Ishikawa (cell line): ENCODE results near the gene ABAT.

Experiments used
- CEBPB ChIP-seq: IDR thresholded peaks from 2 replicates; pipeline ENCODE4 v1.6.1; 2012
- CREB1 ChIP-seq: IDR thresholded peaks from 2 replicates; pipeline ENCODE4 v1.6.1; 2012; ENCODE audit warnings: low read depth
- EGR1 ChIP-seq: IDR thresholded peaks from 2 replicates; pipeline ENCODE4 v1.6.1; 2012
- EP300 ChIP-seq: IDR thresholded peaks from 2 replicates; pipeline ENCODE4 v1.6.1; 2012; ENCODE audit warnings: borderline replicate concordance
- FOXM1 ChIP-seq: IDR thresholded peaks from 2 replicates; pipeline ENCODE4 v1.6.1; 2012; ENCODE audit warnings: low read depth, borderline replicate concordance
- NFIC ChIP-seq: IDR thresholded peaks from 2 replicates; pipeline ENCODE4 v1.6.1; 2012
- RAD21 ChIP-seq: IDR thresholded peaks from 2 replicates; pipeline ENCODE4 v1.6.1; 2012; ENCODE audit warnings: low read depth
- REST ChIP-seq: IDR thresholded peaks from 2 replicates; pipeline ENCODE4 v1.6.1; 2012; ENCODE audit warnings: low read depth, mild to moderate bottlenecking
- TAF1 ChIP-seq: IDR thresholded peaks from 2 replicates; pipeline ENCODE4 v1.6.1; 2012; ENCODE audit warnings: low read depth, mild to moderate bottlenecking
- TCF12 ChIP-seq: IDR thresholded peaks from 2 replicates; pipeline ENCODE4 v1.6.1; 2012; ENCODE audit warnings: low read depth
- TEAD4 ChIP-seq: IDR thresholded peaks from 2 replicates; pipeline ENCODE4 v1.6.1; 2012
- YY1 ChIP-seq: IDR thresholded peaks from 2 replicates; pipeline ENCODE4 v1.6.1; 2012; ENCODE audit warnings: low read depth
- ZBTB7A ChIP-seq: IDR thresholded peaks from 2 replicates; pipeline ENCODE4 v1.6.1; 2012; ENCODE audit warnings: low read depth
- TF ChIP-seq, protein P1 (sequence below): IDR thresholded peaks from 2 replicates; pipeline ENCODE4 v1.6.1; 2012
- TF ChIP-seq, protein P2 (sequence below): IDR thresholded peaks from 2 replicates; pipeline ENCODE4 v1.6.1; 2012

ABAT gene

DNA sequence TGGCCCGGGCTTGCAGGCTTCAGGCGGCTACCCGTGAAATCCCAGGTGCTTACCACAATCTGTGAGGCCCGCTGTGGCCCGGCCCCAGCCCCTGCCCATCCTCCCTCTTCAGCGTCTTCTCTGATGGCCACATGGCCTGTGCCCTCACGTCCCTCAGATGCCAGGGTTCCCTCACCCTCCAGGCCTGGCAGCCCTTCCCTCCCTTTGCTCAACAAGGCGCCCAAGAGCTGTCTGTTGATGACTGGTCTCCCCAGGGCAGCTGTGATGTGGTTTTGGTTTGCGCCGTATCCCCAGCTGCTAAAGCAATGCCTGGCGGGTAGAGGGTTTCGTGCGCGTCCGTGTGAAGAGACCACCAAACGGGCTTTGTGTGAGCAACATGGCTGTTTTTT, 158.3 kb downstream of the ABAT start:
- TF ChIP-seq RAD21 = no peak
- TF ChIP-seq CREB1 = no peak
- TF ChIP-seq TAF1 = no peak
- no peak for TF ChIP-seq TEAD4
- no peak for TF ChIP-seq REST
- TF ChIP-seq YY1 = no peak
- no peak for TF ChIP-seq FOXM1
- TF ChIP-seq EGR1 = no peak
- no peak for TF ChIP-seq NFIC
- no peak for TF ChIP-seq ZBTB7A
- no peak for TF ChIP-seq TCF12
- TF ChIP-seq, protein P1, sequence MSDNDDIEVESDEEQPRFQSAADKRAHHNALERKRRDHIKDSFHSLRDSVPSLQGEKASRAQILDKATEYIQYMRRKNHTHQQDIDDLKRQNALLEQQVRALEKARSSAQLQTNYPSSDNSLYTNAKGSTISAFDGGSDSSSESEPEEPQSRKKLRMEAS = no peak
- no peak for TF ChIP-seq CEBPB
- TF ChIP-seq EP300 = no peak
- TF ChIP-seq, protein P2, sequence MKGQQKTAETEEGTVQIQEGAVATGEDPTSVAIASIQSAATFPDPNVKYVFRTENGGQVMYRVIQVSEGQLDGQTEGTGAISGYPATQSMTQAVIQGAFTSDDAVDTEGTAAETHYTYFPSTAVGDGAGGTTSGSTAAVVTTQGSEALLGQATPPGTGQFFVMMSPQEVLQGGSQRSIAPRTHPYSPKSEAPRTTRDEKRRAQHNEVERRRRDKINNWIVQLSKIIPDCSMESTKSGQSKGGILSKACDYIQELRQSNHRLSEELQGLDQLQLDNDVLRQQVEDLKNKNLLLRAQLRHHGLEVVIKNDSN = no peak
